Cardiac muscle cell (in vitro differentiated cells and primary cell): Measurements from ENCODE around the gene POP4. TPM values are rescaled to one million over a fixed set of nuclear protein-coding genes. Genes with fewer than 3 reads are reported as not detected.

ENCODE experiments used
- DNase-seq, 2 donors: peaks; one replicate each; pipeline versions ENCODE4 v3.0.0 to v3.0.0-alpha.2; 2010 to 2017; ENCODE audit warnings: low read depth in 1 of 2, low spot score in 1 of 2
- H3K27ac ChIP-seq: fragments of 200-600 bp; sonication (generic); 2 replicates; pipeline ENCODE4 v1.5.1; 2016
- H3K27me3 ChIP-seq: fragments of 200-600 bp; sonication (generic); 2 replicates; pipeline ENCODE4 v1.6.0; 2016; ENCODE audit warnings: control low read depth
- H3K36me3 ChIP-seq: fragments of 200-600 bp; sonication (generic); 2 replicates; pipeline ENCODE4 v1.5.1; 2016; ENCODE audit warnings: control low read depth
- H3K4me1 ChIP-seq: fragments of 200-600 bp; sonication (generic); 2 replicates; pipeline ENCODE4 v1.8.1; 2017; ENCODE audit warnings: low read depth, mild to moderate bottlenecking, mixed run types
- H3K4me3 ChIP-seq: fragments of 200-600 bp; sonication (generic); 2 replicates; pipeline ENCODE4 v1.5.1; 2016; ENCODE audit warnings: mild to moderate bottlenecking
- H3K9me3 ChIP-seq: fragments of 200-600 bp; sonication (generic); 2 replicates; pipeline ENCODE4 v1.5.1; 2017; ENCODE audit warnings: low read depth, mild to moderate bottlenecking, control low read depth
- CTCF ChIP-seq: IDR thresholded peaks from 2 replicates; pipeline ENCODE4 v1.5.1; 2012; ENCODE audit warnings: low read depth, mild to moderate bottlenecking, low read length
- polyA plus RNA-seq: library from polyadenylated mRNA; unstranded; fragments of >200 nt; fragmentation: Nextera tagmentation; extraction: Ambion mirVana; gene quantifications from 2 replicates; pipeline ENCODE4 v1.2.1, GENCODE V29; 2016
- total RNA-seq: library from RNA; depleted of rRNA; stranded (reverse); fragments of >200 nt; gene quantifications from 2 replicates; pipeline ENCODE4 v1.2.3, GENCODE V29; 2016

POP4 gene
- total and polyA plus RNA-seq, 2 experiments from 2014 or later: 32.0 to 86.7 TPM

DNA sequence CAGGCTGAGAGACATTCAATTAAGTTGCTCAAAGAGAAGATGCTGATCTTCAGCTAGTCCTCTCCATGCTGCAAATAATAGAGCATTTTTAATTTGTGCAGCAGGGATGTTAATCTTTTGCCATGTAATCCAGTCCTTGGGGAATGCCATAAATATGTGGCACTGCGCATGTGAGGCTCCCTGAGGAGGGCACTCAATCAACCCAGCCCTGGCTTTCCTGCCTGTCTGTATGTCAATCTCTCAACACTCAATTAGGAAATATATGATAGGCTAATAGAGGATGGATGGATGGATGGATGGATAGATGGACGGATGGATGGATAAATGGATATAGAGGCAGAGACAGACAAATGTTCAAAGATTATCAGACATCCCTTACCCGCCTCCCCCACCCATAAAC, 31.6 kb upstream of the POP4 start:
- no peaks in the 10 kb centered on the region for H3K4me1 ChIP-seq
- H3K9me3 ChIP-seq: no peaks in the 10 kb centered on the region
- H3K36me3 ChIP-seq: no peaks in the 10 kb centered on the region
- no peak for TF ChIP-seq CTCF
- H3K4me3 ChIP-seq: no peak overlapping the region
- no peak overlapping the region for H3K27ac ChIP-seq
- peaks cover 55% of the 10 kb centered on the region for H3K27me3 ChIP-seq
- DNase-seq: no peak

DNA sequence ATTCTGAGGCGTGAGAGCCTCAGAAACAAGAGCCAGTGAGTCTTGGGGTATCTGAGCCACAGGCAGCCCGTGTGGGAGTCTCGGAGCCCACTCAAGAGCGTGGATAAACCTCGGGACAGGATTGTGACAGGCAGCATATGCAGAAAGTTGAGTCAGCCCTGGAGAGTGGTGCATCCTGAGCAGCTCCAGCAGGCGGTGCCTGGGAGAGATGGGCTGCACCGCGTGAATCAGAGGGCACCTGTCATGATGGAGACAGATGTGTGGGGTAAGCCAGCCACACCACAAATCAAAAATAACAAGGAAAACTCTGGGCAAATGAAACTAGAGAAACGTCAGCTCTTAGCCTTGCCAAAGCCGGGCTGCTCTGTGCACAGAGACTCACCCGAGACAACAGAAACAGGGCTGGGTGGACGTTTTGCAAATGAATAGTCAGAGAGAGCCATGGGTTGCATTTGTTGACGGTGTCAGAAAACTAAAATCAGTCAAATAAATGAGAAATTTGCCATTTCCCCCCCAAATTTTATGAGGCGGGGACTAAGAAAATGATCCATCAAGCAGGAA, 30.0 kb upstream of the POP4 start:
- no peak overlapping the region for H3K27ac ChIP-seq
- H3K9me3 ChIP-seq: no peaks in the 10 kb centered on the region
- H3K36me3 ChIP-seq: no peaks in the 10 kb centered on the region
- no peaks in the 10 kb centered on the region for H3K4me1 ChIP-seq
- no peak overlapping the region for H3K4me3 ChIP-seq
- no peak for TF ChIP-seq CTCF
- no peak for DNase-seq
- H3K27me3 ChIP-seq: peaks cover 55% of the 10 kb centered on the region

DNA sequence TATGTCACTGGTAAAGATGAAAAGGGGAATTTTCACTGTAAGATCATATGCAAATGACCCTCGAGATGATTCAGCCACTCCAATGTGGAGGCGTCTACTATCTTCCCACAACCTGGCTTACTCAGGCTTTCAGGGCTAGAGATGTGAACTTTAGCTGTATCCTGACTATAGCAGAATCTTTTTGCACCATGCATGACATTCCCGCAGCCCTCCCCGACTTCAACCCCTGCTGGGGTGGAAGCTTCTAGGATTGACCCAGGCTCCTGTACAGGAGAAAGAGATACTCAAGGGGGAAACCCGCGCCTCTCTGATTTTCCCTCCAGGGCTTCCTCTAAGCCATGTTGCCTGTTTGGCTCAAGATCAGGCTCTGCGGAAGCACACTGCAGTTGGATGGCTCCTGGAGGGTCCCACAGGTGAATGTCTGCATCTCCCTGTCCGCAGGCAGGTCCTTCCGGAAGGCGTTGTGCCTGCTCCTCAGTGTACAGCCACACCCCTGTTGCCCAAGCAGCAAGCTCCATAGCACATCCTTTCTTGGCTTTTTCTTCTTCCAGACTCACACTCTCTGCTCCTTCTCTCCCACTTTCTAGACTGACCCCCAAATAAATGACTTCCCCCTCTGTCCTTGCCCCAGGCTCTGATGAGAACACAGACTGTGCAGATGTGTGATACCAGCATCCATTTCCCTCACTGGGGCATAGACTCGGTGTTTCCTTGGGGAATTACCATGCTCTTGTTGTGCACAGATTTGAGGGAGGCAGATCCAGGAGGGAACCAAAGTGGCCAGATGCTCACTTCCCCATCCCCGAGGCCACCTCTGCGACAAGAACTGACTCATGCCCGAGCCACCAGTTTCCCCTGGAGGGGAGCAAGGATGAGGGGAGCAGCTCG, 29.1 kb upstream of the POP4 start:
- no peak for TF ChIP-seq CTCF
- H3K4me3 ChIP-seq: no peak overlapping the region
- DNase-seq: peak in 1 of 2 donors; percentile 25

DNA sequence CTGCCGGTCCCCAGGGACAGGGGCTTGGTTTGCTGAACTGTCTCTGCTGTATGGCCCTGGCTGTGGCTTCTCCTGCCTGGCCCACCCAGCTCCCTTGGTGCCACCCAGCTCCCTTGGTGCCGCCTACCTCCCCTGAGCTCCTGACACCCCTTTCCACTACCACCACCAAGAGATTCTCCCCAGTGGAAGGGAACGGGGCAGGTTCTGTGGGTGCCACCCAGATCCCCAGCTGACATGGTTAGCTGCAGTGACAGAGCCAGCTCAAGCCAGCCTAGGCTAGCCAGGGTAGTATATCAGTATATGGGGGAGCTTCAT, 28.5 kb upstream of the POP4 start:
- H3K27ac ChIP-seq: no peak overlapping the region
- peaks cover 55% of the 10 kb centered on the region for H3K27me3 ChIP-seq
- H3K4me1 ChIP-seq: no peaks in the 10 kb centered on the region
- no peak overlapping the region for H3K4me3 ChIP-seq
- H3K9me3 ChIP-seq: no peaks in the 10 kb centered on the region
- no peaks in the 10 kb centered on the region for H3K36me3 ChIP-seq
- no peak for TF ChIP-seq CTCF
- DNase-seq: no peak

More for the DNA sequence above, 29.1 kb upstream of the POP4 start:
- Histone ChIP-seq H3K4me1 (no peaks in the 10 kb centered on the region), H3K36me3 (no peaks in the 10 kb centered on the region), H3K27ac (no peak overlapping the region), H3K9me3 (no peaks in the 10 kb centered on the region), H3K27me3 (peaks cover 55% of the 10 kb centered on the region)

- H3K36me3 ChIP-seq: no peaks in the 10 kb centered on the region
- H3K4me3 ChIP-seq: no peak overlapping the region
- no peak for DNase-seq
- no peaks in the 10 kb centered on the region for H3K9me3 ChIP-seq
- peaks cover 49% of the 10 kb centered on the region for H3K27me3 ChIP-seq
- H3K27ac ChIP-seq: no peak overlapping the region
- no peak for TF ChIP-seq CTCF
- no peaks in the 10 kb centered on the region for H3K4me1 ChIP-seq
Observed at GRCh38 chr19:29578349-29578748, 27.7 kb upstream of the POP4 start.
